Trophoblast cell (in vitro differentiated cells and primary cell): Measurements from ENCODE around the gene TMEM132D.

ENCODE experiments used
- DNase-seq, 2 donors: peaks; one replicate each; pipeline ENCODE4 v3.0.0-alpha.2; 2016
- H2AFZ ChIP-seq: 2 replicates; pipeline ENCODE4 v1.6.1; 2013; ENCODE audit warnings: low read length, moderate library complexity, mild to moderate bottlenecking; ENCODE audit not compliant: insufficient read depth, poor library complexity
- H2AK5ac ChIP-seq: 2 replicates; pipeline ENCODE4 v1.6.1; 2013; ENCODE audit warnings: mild to moderate bottlenecking, low read length
- H2BK120ac ChIP-seq: 2 replicates; pipeline ENCODE4 v1.6.1; 2013; ENCODE audit warnings: low read length, mild to moderate bottlenecking, moderate library complexity; ENCODE audit not compliant: insufficient read depth, poor library complexity
- H2BK12ac ChIP-seq: 2 replicates; pipeline ENCODE4 v1.6.1; 2013; ENCODE audit warnings: mild to moderate bottlenecking, low read length, moderate library complexity
- H2BK5ac ChIP-seq: 2 replicates; pipeline ENCODE4 v1.6.1; 2013; ENCODE audit warnings: low read length, low read depth, moderate library complexity, mild to moderate bottlenecking; ENCODE audit not compliant: poor library complexity
- H3K14ac ChIP-seq: 2 replicates; pipeline ENCODE4 v1.6.1; 2013; ENCODE audit warnings: mild to moderate bottlenecking, low read length
- H3K18ac ChIP-seq: 2 replicates; pipeline ENCODE4 v1.6.1; 2013; ENCODE audit warnings: mild to moderate bottlenecking, low read length
- H3K23ac ChIP-seq: 2 replicates; pipeline ENCODE4 v1.6.1; 2013; ENCODE audit warnings: low read length
- H3K27ac ChIP-seq: 2 replicates; pipeline ENCODE4 v1.5.1; 2013; ENCODE audit warnings: low read depth, mild to moderate bottlenecking, inconsistent platforms, low read length, moderate library complexity
- H3K27me3 ChIP-seq: 2 replicates; pipeline ENCODE4 v1.6.1; 2013; ENCODE audit warnings: inconsistent platforms, mild to moderate bottlenecking, low read length, moderate library complexity; ENCODE audit not compliant: insufficient read depth
- H3K36me3 ChIP-seq, 2 experiments: 1 replicate in 1 of 2; 2 replicates in 1 of 2; pipeline ENCODE4 v1.6.1; 2013; ENCODE audit warnings: low read length in 2 of 2, mild to moderate bottlenecking in 2 of 2, moderate library complexity in 1 of 2; ENCODE audit not compliant: insufficient read depth in 2 of 2, control insufficient read depth in 1 of 2
- H3K4ac ChIP-seq: 2 replicates; pipeline ENCODE4 v1.6.1; 2013; ENCODE audit warnings: low read depth, mild to moderate bottlenecking, low read length, moderate library complexity
- H3K4me1 ChIP-seq, 2 experiments: 1 replicate in 1 of 2; 2 replicates in 1 of 2; pipeline ENCODE4 v1.6.1; 2013; ENCODE audit warnings: low read length in 2 of 2, mild to moderate bottlenecking in 2 of 2, moderate library complexity in 1 of 2; ENCODE audit not compliant: insufficient read depth in 2 of 2, control insufficient read depth in 1 of 2
- H3K4me2 ChIP-seq: 2 replicates; pipeline ENCODE4 v1.6.1; 2013; ENCODE audit warnings: inconsistent platforms, mild to moderate bottlenecking, low read length, moderate library complexity
- H3K4me3 ChIP-seq: 2 replicates; pipeline ENCODE4 v1.5.1; 2013; ENCODE audit warnings: mild to moderate bottlenecking, low read depth, low read length, inconsistent platforms
- H3K79me1 ChIP-seq: one replicate; pipeline ENCODE4 v1.6.1; 2013; ENCODE audit warnings: low read length
- H3K79me2 ChIP-seq: 2 replicates; pipeline ENCODE4 v1.6.1; 2013; ENCODE audit warnings: low read length, mild to moderate bottlenecking; ENCODE audit not compliant: control insufficient read depth, insufficient read depth, poor library complexity
- H3K9ac ChIP-seq: 2 replicates; pipeline ENCODE4 v1.6.1; 2013; ENCODE audit warnings: mild to moderate bottlenecking, low read length
- H3K9me3 ChIP-seq: 2 replicates; pipeline ENCODE4 v1.6.1; 2013; ENCODE audit warnings: low read depth, mild to moderate bottlenecking, control low read depth, inconsistent platforms, low read length; ENCODE audit not compliant: insufficient read depth
- H4K12ac ChIP-seq: 2 replicates; pipeline ENCODE4 v1.6.1; 2013; ENCODE audit warnings: low read depth, mild to moderate bottlenecking, low read length, moderate library complexity
- H4K8ac ChIP-seq: 2 replicates; pipeline ENCODE4 v1.6.1; 2013; ENCODE audit warnings: low read depth, mild to moderate bottlenecking, low read length, moderate library complexity
- H4K91ac ChIP-seq: one replicate; pipeline ENCODE4 v1.6.1; 2013; ENCODE audit warnings: low read depth, mild to moderate bottlenecking, low read length, moderate library complexity
- WGBS: extraction: QIAGEN DNeasy Blood & Tissue Kit; methylation state at CpG from one replicate; pipeline ENCODE4 v1.1.7; 2013; ENCODE audit warnings: missing lambda C conversion rate; ENCODE audit not compliant: insufficient read length, insufficient coverage; ENCODE audit errors: extremely low coverage; 5-methylcytosine and 5-hydroxymethylcytosine counted together

Gene TMEM132D

DNA sequence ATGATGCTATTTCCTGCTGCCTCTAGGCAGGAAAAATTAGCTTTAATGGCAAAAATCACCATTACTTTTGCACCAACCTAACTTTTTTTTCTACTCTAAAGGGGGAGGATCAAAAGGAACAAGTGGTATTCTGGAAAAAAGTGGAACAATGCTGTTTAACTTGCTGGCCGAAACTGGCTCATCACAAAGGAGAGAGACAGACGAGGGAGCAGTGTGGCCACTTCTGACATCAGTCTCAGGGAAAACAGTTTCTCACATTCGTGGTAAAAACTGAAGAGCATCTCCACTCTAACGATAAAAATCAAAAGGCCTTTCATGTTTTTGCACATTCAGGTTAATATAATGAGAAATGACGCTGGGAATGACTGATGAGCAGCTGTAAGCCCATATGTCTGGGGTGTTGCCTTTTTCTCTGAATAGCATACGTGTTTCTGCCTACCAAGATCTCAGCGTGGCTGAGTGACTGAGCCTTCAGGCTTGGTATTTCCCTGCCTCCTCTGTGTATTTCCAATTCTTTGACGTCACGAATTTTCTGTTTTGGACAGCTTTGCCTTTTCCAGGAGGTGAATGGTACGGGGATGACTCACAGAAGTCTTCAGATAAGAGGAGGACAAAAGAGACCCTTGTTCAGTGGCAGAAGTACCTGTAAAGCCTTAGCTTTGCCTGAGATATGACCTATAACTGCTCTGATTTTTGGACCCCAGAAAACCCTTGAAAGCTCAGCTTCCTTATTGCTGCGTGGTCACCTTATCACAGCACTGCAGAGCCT, 691.8 kb downstream of the TMEM132D start:
- Histone ChIP-seq H3K9ac (no peak overlapping the region), H4K91ac (no peak overlapping the region)

DNA sequence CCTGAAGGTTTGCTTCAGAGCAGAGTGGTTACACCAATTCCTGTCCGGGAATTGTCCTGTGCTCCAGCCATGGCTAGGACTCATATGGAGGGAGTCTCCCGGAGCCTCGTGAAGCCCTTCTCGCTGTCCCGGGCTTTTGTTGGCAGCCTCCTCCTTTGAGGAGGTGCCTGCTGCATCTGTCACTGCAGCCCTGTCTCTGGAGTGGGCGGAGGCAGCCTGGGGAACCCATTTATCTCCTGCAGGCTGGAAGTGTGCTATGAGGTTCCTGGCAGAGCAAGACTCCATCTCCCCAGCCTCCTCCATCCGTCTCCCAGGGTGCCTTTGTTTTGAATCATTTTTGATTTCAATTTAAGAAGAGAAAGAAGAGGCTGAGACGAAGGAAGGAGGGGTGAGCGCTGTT, 695.3 kb downstream of the TMEM132D start:
- Histone ChIP-seq H3K79me2 (no peaks in the 10 kb centered on the region), H2AFZ (no peak overlapping the region), H4K8ac (no peak overlapping the region), H3K23ac (no peak overlapping the region), H2BK120ac (no peak overlapping the region), H3K18ac (no peak overlapping the region), H2AK5ac (no peak overlapping the region), H3K14ac (no peak overlapping the region), H3K4me1 (no peaks in the 10 kb centered on the region), H3K36me3 (no peaks in the 10 kb centered on the region), H3K4me2 (no peak overlapping the region), H2BK5ac (no peak overlapping the region), H3K27me3 (no peaks in the 10 kb centered on the region), H4K91ac (no peak overlapping the region), H3K27ac (no peak overlapping the region), H3K9me3 (no peaks in the 10 kb centered on the region), H3K4me3 (no peak overlapping the region), H4K12ac (no peak overlapping the region), H3K79me1 (no peaks in the 10 kb centered on the region), H3K9ac (no peak overlapping the region), H3K4ac (no peak overlapping the region), H2BK12ac (no peak overlapping the region)
- no CpG with 5 or more reads among the region's 9 CpGs for WGBS
- no peak for DNase-seq

More for the DNA sequence above, 691.8 kb downstream of the TMEM132D start:
- Histone ChIP-seq H3K36me3 (no peaks in the 10 kb centered on the region), H3K4me3 (no peak overlapping the region), H3K27ac (no peak overlapping the region), H3K79me1 (no peaks in the 10 kb centered on the region), H3K79me2 (no peaks in the 10 kb centered on the region), H2BK5ac (no peak overlapping the region), H3K4me1 (no peaks in the 10 kb centered on the region), H3K9me3 (no peaks in the 10 kb centered on the region), H2AFZ (no peak overlapping the region), H4K12ac (no peak overlapping the region), H3K23ac (no peak overlapping the region), H2BK12ac (no peak overlapping the region), H3K4ac (no peak overlapping the region), H3K14ac (no peak overlapping the region), H2BK120ac (no peak overlapping the region), H4K8ac (no peak overlapping the region), H2AK5ac (no peak overlapping the region), H3K27me3 (no peaks in the 10 kb centered on the region), H3K4me2 (no peak overlapping the region), H3K18ac (no peak overlapping the region)
- WGBS = no CpG with 5 or more reads among the region's 11 CpGs
- DNase-seq = peak; percentile 2 to 54

DNA sequence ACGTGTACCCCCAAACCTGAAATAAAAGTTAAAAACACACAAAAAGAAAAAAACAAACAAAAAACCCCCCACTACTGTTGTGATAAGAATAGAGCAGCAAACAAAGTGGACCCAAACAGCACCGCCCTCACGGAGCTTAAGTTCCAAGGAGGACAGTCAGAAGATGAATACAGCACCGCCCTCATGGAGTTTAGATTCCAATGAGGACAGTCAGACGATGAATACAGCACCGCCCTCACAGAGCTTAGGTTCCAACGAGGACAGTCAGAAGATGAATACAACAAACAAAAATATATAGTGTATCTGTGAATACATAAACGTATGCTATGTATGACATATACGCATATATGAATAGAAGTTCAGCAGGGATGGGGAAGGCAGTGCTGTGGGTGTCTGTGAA, 696.7 kb downstream of the TMEM132D start:
- Histone ChIP-seq H3K4me2 (no peak overlapping the region), H4K91ac (no peak overlapping the region), H3K36me3 (no peaks in the 10 kb centered on the region), H2BK120ac (no peak overlapping the region), H3K9ac (no peak overlapping the region), H2BK5ac (no peak overlapping the region), H3K18ac (no peak overlapping the region), H3K79me1 (no peaks in the 10 kb centered on the region), H4K8ac (no peak overlapping the region), H2AFZ (no peak overlapping the region), H3K9me3 (no peaks in the 10 kb centered on the region), H3K23ac (no peak overlapping the region), H2AK5ac (no peak overlapping the region), H3K79me2 (no peaks in the 10 kb centered on the region), H3K4ac (no peak overlapping the region), H3K14ac (no peak overlapping the region), H4K12ac (no peak overlapping the region), H3K27ac (no peak overlapping the region), H3K4me3 (no peak overlapping the region), H3K4me1 (no peaks in the 10 kb centered on the region), H2BK12ac (no peak overlapping the region), H3K27me3 (no peaks in the 10 kb centered on the region)
- no peak for DNase-seq
- WGBS = no CpG with 5 or more reads among the region's 9 CpGs

DNA sequence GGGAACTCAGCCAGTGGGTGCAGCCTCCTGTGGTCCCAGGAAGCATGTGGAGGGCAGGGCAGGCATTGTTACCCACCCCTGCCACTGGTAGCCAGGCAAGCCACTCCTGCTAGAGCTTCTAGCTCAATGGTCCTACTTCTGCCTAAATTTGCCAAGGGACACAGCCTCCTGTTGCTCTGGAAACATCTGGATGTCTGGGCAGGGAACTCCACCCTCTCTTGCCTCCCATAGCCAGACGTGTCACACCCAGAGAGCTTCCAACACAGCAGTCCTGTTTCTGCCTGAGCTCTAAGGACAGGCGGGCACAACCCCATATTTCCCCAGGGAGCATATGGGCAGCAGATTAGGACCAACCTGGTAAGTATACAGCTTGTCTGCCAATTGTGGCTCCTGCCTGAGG, 700.4 kb downstream of the TMEM132D start:
- no peaks in the 10 kb centered on the region for H3K79me2 ChIP-seq
- no peak overlapping the region for H3K27ac ChIP-seq
- no peak overlapping the region for H2AK5ac ChIP-seq
- no peak overlapping the region for H3K14ac ChIP-seq
- no peak overlapping the region for H2AFZ ChIP-seq
- no peak overlapping the region for H3K18ac ChIP-seq
- no peaks in the 10 kb centered on the region for H3K79me1 ChIP-seq
- H4K8ac ChIP-seq = no peak overlapping the region
- H4K91ac ChIP-seq = no peak overlapping the region
- no peak overlapping the region for H3K9ac ChIP-seq
- WGBS = no CpG with 5 or more reads among the region's 2 CpGs
- H3K4me1 ChIP-seq = no peaks in the 10 kb centered on the region
- no peak overlapping the region for H3K4ac ChIP-seq
- H2BK5ac ChIP-seq = no peak overlapping the region
- H4K12ac ChIP-seq = no peak overlapping the region
- no peak overlapping the region for H2BK12ac ChIP-seq
- DNase-seq = no peak
- H3K4me2 ChIP-seq = no peak overlapping the region
- H3K9me3 ChIP-seq = peaks cover 1% of the 10 kb centered on the region
- H3K4me3 ChIP-seq = no peak overlapping the region
- H3K23ac ChIP-seq = no peak overlapping the region
- H3K27me3 ChIP-seq = no peaks in the 10 kb centered on the region
- H2BK120ac ChIP-seq = no peak overlapping the region
- H3K36me3 ChIP-seq = no peaks in the 10 kb centered on the region
